ENCODE measurements around the gene PJA2.

The PJA2 gene

DNA sequence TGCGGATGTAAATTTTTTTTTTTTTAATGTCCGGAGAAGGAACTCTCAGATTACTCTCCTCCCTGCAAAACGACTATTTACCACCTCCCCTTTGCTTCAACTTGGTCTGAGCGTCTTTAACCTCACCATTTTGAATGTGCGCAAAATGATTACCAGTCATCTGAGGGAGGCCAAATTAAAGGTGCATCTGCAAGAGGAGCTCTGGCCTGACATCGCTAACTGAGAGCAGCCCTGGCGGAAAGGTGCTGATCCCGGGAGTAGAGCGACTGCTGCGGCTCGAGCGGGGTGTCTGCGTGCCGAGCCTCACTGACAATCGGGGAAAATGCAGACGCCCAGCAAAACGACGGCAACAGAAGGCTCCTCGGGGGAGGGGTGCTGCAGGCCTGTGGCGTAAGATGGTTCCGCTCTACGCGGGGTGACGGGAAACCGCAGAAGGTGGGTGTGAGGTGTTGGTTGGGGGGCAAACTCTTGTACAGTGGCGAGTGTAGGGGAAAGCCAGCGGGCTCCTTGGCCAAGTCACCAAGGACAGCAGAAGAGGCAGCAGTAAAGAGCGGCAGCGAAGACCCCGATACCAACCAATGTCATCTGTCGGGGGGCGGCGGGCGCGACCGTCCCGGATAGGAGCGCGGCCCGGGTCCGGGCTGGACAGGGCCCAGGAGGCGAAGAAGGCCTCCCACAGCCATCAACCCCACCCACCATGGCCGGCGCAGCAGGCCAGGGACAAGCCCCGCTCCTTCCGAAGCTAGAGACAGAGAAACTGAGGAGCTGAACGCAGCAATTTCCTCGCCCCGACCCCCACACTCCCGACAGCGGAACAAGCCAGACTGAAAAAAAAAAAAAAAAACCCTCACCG, 557 bp downstream of the PJA2 start:
- TF ChIP-seq, protein P1, sequence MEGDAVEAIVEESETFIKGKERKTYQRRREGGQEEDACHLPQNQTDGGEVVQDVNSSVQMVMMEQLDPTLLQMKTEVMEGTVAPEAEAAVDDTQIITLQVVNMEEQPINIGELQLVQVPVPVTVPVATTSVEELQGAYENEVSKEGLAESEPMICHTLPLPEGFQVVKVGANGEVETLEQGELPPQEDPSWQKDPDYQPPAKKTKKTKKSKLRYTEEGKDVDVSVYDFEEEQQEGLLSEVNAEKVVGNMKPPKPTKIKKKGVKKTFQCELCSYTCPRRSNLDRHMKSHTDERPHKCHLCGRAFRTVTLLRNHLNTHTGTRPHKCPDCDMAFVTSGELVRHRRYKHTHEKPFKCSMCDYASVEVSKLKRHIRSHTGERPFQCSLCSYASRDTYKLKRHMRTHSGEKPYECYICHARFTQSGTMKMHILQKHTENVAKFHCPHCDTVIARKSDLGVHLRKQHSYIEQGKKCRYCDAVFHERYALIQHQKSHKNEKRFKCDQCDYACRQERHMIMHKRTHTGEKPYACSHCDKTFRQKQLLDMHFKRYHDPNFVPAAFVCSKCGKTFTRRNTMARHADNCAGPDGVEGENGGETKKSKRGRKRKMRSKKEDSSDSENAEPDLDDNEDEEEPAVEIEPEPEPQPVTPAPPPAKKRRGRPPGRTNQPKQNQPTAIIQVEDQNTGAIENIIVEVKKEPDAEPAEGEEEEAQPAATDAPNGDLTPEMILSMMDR (IDR thresholded peaks at IDR 0.05; ENCODE audit: low read depth, low read length) = no peak
- peak overlapping the region; percentile 92 for H3K4me3 ChIP-seq (ENCODE audit: low read depth, low read length)

DNA sequence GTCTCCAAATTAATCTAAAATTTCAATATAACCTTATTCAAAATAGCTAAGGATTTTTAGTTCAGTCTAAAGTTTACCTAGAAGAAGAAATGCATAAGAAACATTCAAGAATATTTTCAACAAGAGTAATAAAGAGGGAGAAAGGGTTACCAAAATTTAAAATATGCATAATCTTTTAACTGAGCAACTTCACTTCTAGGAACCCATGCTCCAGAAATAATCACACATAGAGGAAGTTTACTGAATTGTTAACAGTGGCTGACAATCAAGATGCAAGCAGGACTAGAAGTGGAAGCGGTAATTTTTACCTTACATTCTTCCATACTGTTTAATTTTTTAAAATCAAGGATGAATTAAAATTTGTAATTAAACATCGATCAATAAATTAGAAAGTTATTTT, 1.9 kb downstream of the PJA2 start:
- peak overlapping the region; percentile 92 for H3K4me3 ChIP-seq (ENCODE audit: low read depth, low read length)
- TF ChIP-seq, protein P1 (IDR thresholded peaks at IDR 0.05; ENCODE audit: low read depth, low read length) = no peak

DNA sequence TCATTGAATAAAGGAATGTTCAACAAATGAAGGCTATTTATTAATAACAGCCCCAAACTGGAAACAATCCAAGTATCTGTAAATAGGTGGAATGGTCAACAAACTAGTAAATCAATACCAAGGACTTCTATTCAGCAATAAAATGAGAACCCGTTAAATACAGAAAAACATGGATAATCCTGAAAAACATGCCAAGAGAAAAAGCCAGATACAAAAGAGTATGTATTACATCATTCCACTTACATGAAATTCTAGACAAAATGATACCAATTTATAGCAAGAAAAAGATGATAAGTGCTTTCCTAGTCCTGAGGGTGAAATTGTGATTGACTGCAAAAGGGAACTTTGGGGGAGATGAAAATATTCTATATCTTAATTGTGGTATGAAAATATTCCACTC, 3.1 kb downstream of the PJA2 start:
- H3K4me3 ChIP-seq (ENCODE audit: low read depth, low read length) = peak overlapping the region; percentile 92
- TF ChIP-seq, protein P1 (IDR thresholded peaks at IDR 0.05; ENCODE audit: low read depth, low read length) = no peak

DNA sequence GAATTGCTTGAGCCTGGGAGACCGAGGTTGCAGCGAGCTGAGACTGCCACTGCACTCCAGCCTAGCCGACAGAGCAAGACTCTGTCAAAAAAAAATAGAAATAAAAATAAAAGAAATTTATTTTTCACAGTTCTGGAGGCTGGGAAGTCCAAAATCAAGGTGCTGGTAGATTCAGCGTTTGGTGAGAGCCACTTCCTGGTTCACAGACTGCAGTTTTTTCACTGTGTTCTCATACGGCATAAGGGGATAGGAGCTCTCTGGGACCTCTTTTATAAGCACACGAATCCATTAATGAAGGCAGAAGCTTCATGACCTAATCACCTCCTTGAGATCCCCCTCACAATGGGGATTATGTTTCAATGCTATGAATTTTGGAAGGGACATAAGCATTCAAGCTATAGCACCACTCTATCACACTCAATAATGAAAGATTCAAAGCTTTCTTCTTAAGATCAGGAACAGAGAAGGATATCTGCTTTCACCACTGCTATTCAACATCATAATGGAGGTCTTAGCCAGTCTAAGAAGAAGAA, 5.3 kb downstream of the PJA2 start:
- TF ChIP-seq, protein P1 (IDR thresholded peaks at IDR 0.05; ENCODE audit: low read depth, low read length) = no peak
- no peak overlapping the region for H3K4me3 ChIP-seq (ENCODE audit: low read depth, low read length)

DNA sequence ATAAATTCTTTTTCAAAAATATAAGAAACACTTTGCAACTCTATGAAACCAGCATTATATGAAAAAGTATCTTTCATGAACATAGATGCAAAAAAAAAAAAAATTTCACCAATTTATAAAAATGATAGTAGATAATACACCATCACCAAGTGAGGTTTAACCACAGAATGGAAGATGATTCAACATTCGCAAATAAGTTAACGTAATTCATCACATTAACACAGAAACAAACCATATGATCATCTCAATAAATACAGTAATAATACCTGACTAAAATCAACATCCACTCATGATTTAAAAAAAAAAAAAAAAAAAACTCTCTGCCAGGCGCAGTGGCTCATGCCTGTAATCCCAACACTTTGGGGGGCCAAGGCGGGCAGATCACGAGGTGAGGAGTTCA, 6.3 kb downstream of the PJA2 start:
- no peak overlapping the region for H3K4me3 ChIP-seq (ENCODE audit: low read depth, low read length)
- TF ChIP-seq, protein P1 (IDR thresholded peaks at IDR 0.05; ENCODE audit: low read depth, low read length) = no peak

DNA sequence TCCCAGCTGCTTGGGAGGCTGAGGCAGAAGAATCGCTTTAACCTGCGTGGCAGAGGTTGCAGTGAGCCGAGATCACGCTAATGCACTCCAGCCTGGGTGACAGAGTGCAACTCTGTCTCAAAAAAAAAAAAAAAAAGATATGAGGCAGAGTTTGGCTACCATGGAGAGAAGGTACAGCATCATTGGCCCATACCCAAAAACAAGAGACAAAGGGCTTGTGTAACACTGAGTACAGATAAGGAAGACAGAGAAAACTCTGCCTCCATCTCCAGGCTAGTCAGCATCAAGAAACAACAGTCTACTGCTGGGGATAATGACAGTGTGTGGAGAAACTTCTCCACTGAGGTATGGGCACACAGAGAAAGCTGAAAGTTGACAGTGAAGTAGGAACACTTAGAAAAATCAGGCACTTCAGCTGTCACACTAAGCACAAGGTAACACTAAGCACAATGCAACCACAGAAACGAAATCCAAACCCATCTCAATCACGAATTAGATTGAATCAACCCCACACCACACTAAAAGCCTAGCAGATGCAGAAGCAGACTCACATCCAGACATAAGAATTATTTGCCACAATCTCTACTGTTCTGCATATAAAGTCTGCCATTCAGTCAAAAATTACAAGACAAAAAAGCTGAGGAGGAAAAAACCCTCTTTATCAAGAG, 10.5 kb downstream of the PJA2 start:
- TF ChIP-seq, protein P1 (IDR thresholded peaks at IDR 0.05; ENCODE audit: low read depth, low read length) = no peak

DNA sequence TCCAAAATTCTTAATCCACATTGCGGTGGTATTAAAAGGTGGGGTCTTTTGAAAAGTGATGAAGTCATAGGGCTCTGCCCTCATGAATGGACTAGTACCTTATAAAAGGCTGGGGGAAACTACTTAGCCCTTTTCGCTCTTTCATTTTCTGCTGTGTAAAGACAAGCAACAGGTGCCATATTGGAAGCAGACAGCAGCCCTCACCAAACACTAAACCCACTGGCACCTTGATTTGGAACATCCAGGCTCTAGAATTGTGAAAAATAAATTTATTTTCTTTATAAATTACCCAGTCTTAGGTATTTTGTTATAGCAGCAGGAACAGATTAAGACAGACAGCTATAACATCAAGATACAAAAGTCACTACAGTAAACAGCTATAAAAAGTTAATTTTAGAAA, 12.8 kb downstream of the PJA2 start:
- TF ChIP-seq, protein P1 (IDR thresholded peaks at IDR 0.05; ENCODE audit: low read depth, low read length) = no peak
- no peak overlapping the region for H3K4me3 ChIP-seq (ENCODE audit: low read depth, low read length)

More for the DNA sequence above, 10.5 kb downstream of the PJA2 start:
- no peak overlapping the region for H3K4me3 ChIP-seq (ENCODE audit: low read depth, low read length)

Data from WI38 (cell line).